Measurements from ENCODE around the gene BRI3. TPM values are rescaled to one million over a fixed set of nuclear protein-coding genes. Genes with fewer than 3 reads are reported as not detected.

BRI3 gene
- total and polyA plus RNA-seq, 10 of the 15 experiments (the other 5 are each of a cell fraction or from before 2014, with no cell fraction given): 4.5 to 56.3 (median 21.5) TPM

- TF ChIP-seq PKNOX1 (IDR thresholded peaks at IDR 0.05) (no peak), WRNIP1 (IDR thresholded peaks at IDR 0.05; ENCODE audit: borderline replicate concordance, low read depth, low read length) (no peak), BHLHE40 (IDR thresholded peaks at IDR 0.05; ENCODE audit: borderline replicate concordance in 1 of 2, low read depth in 2 of 2, low read length in 1 of 2) (peak in 1 of 2 experiments; percentile 57; a peak in 1 of 4 replicates), SIN3A (IDR thresholded peaks at IDR 0.05; ENCODE audit: low read depth, low read length) (peak; percentile 21; the same call in 1 of the 2 replicates), IRF4 (IDR thresholded peaks at IDR 0.05; ENCODE audit: low read depth, low read length) (no peak), TBL1XR1 (IDR thresholded peaks at IDR 0.05; ENCODE audit: low read depth, low read length) (no peak; the same call in 1 of the 2 replicates), BRCA1 (IDR thresholded peaks at IDR 0.05; ENCODE audit: low read depth, low read length) (no peak), TAF1 (IDR thresholded peaks at IDR 0.05; ENCODE audit: borderline replicate concordance, low read depth, low read length) (peak; percentile 35; the same call in 1 of the 2 replicates), NFXL1 (IDR thresholded peaks at IDR 0.05; ENCODE audit: borderline replicate concordance) (no peak), TCF3 (IDR thresholded peaks at IDR 0.05; ENCODE audit: borderline replicate concordance, insufficient read depth, low read depth, low read length) (peak; percentile 39; the same call in 1 of the 2 replicates), BCLAF1 (IDR thresholded peaks at IDR 0.05) (no peak), ESRRA (IDR thresholded peaks at IDR 0.05; ENCODE audit: low read length) (no peak), POLR2AphosphoS5 (IDR thresholded peaks at IDR 0.05; ENCODE audit: low read length) (no peak), FOXK2 (IDR thresholded peaks at IDR 0.05) (no peak), EED (IDR thresholded peaks at IDR 0.05; ENCODE audit: low read depth) (no peak), TCF7 (IDR thresholded peaks at IDR 0.05; ENCODE audit: borderline replicate concordance) (no peak), RB1 (IDR thresholded peaks at IDR 0.05; ENCODE audit: borderline replicate concordance) (peak; percentile 52; the same call in 1 of the 2 replicates), IKZF1 (conservative IDR thresholded peaks at IDR 0.05) (peak; percentile 71)
- TF ChIP-seq, protein P1, sequence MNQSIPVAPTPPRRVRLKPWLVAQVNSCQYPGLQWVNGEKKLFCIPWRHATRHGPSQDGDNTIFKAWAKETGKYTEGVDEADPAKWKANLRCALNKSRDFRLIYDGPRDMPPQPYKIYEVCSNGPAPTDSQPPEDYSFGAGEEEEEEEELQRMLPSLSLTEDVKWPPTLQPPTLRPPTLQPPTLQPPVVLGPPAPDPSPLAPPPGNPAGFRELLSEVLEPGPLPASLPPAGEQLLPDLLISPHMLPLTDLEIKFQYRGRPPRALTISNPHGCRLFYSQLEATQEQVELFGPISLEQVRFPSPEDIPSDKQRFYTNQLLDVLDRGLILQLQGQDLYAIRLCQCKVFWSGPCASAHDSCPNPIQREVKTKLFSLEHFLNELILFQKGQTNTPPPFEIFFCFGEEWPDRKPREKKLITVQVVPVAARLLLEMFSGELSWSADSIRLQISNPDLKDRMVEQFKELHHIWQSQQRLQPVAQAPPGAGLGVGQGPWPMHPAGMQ (IDR thresholded peaks at IDR 0.05; ENCODE audit: borderline replicate concordance): no peak
- TF ChIP-seq, protein P2, sequence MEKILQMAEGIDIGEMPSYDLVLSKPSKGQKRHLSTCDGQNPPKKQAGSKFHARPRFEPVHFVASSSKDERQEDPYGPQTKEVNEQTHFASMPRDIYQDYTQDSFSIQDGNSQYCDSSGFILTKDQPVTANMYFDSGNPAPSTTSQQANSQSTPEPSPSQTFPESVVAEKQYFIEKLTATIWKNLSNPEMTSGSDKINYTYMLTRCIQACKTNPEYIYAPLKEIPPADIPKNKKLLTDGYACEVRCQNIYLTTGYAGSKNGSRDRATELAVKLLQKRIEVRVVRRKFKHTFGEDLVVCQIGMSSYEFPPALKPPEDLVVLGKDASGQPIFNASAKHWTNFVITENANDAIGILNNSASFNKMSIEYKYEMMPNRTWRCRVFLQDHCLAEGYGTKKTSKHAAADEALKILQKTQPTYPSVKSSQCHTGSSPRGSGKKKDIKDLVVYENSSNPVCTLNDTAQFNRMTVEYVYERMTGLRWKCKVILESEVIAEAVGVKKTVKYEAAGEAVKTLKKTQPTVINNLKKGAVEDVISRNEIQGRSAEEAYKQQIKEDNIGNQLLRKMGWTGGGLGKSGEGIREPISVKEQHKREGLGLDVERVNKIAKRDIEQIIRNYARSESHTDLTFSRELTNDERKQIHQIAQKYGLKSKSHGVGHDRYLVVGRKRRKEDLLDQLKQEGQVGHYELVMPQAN (conservative IDR thresholded peaks at IDR 0.05): peak; percentile 54
- TF ChIP-seq, protein P3, sequence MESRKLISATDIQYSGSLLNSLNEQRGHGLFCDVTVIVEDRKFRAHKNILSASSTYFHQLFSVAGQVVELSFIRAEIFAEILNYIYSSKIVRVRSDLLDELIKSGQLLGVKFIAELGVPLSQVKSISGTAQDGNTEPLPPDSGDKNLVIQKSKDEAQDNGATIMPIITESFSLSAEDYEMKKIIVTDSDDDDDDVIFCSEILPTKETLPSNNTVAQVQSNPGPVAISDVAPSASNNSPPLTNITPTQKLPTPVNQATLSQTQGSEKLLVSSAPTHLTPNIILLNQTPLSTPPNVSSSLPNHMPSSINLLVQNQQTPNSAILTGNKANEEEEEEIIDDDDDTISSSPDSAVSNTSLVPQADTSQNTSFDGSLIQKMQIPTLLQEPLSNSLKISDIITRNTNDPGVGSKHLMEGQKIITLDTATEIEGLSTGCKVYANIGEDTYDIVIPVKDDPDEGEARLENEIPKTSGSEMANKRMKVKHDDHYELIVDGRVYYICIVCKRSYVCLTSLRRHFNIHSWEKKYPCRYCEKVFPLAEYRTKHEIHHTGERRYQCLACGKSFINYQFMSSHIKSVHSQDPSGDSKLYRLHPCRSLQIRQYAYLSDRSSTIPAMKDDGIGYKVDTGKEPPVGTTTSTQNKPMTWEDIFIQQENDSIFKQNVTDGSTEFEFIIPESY (IDR thresholded peaks at IDR 0.05): no peak
Observed at GRCh38 chr7:98251601-98252424, 29.7 kb upstream of the BRI3 start, which contains the start of gene TECPR1 (continued).

Measured in GM12878 (cell line).